Measurements from ENCODE around the gene ENTPD8. TPM values are rescaled to one million over a fixed set of nuclear protein-coding genes. Genes with fewer than 3 reads are reported as not detected.

Gene ENTPD8
- total and polyA plus RNA-seq, 2 of the 13 experiments (the other 11 are each of a cell fraction or from before 2014, with no cell fraction given) = 0.26 to 0.44 TPM

GRCh38 chr9:137422604-137423513, 18.3 kb downstream of the ENTPD8 start, which contains the start of the genes EXD3 and NOXA1 (continued):
- TF ChIP-seq, protein P1, sequence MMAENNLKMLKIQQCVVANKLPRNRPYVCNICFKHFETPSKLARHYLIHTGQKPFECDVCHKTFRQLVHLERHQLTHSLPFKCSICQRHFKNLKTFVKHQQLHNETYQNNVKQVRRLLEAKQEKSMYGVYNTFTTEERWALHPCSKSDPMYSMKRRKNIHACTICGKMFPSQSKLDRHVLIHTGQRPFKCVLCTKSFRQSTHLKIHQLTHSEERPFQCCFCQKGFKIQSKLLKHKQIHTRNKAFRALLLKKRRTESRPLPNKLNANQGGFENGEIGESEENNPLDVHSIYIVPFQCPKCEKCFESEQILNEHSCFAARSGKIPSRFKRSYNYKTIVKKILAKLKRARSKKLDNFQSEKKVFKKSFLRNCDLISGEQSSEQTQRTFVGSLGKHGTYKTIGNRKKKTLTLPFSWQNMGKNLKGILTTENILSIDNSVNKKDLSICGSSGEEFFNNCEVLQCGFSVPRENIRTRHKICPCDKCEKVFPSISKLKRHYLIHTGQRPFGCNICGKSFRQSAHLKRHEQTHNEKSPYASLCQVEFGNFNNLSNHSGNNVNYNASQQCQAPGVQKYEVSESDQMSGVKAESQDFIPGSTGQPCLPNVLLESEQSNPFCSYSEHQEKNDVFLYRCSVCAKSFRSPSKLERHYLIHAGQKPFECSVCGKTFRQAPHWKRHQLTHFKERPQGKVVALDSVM (CRISPR knock-in tag; IDR thresholded peaks at IDR 0.05) = peak; percentile 46; the same call in 1 of the 2 replicates
- TF ChIP-seq, protein P2, sequence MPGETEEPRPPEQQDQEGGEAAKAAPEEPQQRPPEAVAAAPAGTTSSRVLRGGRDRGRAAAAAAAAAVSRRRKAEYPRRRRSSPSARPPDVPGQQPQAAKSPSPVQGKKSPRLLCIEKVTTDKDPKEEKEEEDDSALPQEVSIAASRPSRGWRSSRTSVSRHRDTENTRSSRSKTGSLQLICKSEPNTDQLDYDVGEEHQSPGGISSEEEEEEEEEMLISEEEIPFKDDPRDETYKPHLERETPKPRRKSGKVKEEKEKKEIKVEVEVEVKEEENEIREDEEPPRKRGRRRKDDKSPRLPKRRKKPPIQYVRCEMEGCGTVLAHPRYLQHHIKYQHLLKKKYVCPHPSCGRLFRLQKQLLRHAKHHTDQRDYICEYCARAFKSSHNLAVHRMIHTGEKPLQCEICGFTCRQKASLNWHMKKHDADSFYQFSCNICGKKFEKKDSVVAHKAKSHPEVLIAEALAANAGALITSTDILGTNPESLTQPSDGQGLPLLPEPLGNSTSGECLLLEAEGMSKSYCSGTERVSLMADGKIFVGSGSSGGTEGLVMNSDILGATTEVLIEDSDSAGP (CRISPR knock-in tag; IDR thresholded peaks at IDR 0.05; ENCODE audit: borderline replicate concordance) = peak; percentile 64
- no peak for TF ChIP-seq ZNF570 (CRISPR knock-in tag; IDR thresholded peaks at IDR 0.05; ENCODE audit: borderline replicate concordance)
- TF ChIP-seq XBP1 (CRISPR knock-in tag; IDR thresholded peaks at IDR 0.05) = no peak
- no peak for TF ChIP-seq RFX3 (CRISPR knock-in tag; IDR thresholded peaks at IDR 0.05)
- TF ChIP-seq ZBTB26 (CRISPR knock-in tag; IDR thresholded peaks at IDR 0.05; ENCODE audit: borderline replicate concordance) = no peak
- TF ChIP-seq HNRNPL (IDR thresholded peaks at IDR 0.05; ENCODE audit: low read depth, low read length) = no peak
- TF ChIP-seq ZBTB43 (CRISPR knock-in tag; conservative IDR thresholded peaks at IDR 0.05) = peak; percentile 37; the same call in 1 of the 2 replicates
- TF ChIP-seq NR3C1 (CRISPR knock-in tag; IDR thresholded peaks at IDR 0.05) = no peak
- no peak for TF ChIP-seq ZNF333 (CRISPR knock-in tag; IDR thresholded peaks at IDR 0.05; ENCODE audit: borderline replicate concordance)
- no peak for TF ChIP-seq NFE2 (CRISPR knock-in tag; IDR thresholded peaks at IDR 0.05)
- peak; percentile 95 for TF ChIP-seq CBFB (CRISPR knock-in tag; IDR thresholded peaks at IDR 0.05)
- no peak for TF ChIP-seq EZH2 (conservative IDR thresholded peaks at IDR 0.05; ENCODE audit: low read depth, low read length)
- 0 out of 2 replicates have a peak, but pooled peaks have one; percentile 30 for TF ChIP-seq ZNF891 (CRISPR knock-in tag; IDR thresholded peaks at IDR 0.05)
- peak; percentile 49; the same call in 1 of the 2 replicates for TF ChIP-seq CBX5 (CRISPR knock-in tag; IDR thresholded peaks at IDR 0.05; ENCODE audit: borderline replicate concordance)
- peak; percentile 58; the same call in 1 of the 2 replicates for TF ChIP-seq ZNF121 (CRISPR knock-in tag; IDR thresholded peaks at IDR 0.05)
- peak; percentile 75 for TF ChIP-seq PHF8 (CRISPR knock-in tag; IDR thresholded peaks at IDR 0.05)
- peak; percentile 85 for TF ChIP-seq ZNF563 (CRISPR knock-in tag; IDR thresholded peaks at IDR 0.05)
- no peak for TF ChIP-seq ZNF839 (CRISPR knock-in tag; IDR thresholded peaks at IDR 0.05; ENCODE audit: borderline replicate concordance)
- TF ChIP-seq, protein P3, sequence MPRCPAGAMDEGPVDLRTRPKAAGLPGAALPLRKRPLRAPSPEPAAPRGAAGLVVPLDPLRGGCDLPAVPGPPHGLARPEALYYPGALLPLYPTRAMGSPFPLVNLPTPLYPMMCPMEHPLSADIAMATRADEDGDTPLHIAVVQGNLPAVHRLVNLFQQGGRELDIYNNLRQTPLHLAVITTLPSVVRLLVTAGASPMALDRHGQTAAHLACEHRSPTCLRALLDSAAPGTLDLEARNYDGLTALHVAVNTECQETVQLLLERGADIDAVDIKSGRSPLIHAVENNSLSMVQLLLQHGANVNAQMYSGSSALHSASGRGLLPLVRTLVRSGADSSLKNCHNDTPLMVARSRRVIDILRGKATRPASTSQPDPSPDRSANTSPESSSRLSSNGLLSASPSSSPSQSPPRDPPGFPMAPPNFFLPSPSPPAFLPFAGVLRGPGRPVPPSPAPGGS (CRISPR knock-in tag; IDR thresholded peaks at IDR 0.05) = peak; percentile 64
